ENCODE measurements around the gene CDIPT.

DNA sequence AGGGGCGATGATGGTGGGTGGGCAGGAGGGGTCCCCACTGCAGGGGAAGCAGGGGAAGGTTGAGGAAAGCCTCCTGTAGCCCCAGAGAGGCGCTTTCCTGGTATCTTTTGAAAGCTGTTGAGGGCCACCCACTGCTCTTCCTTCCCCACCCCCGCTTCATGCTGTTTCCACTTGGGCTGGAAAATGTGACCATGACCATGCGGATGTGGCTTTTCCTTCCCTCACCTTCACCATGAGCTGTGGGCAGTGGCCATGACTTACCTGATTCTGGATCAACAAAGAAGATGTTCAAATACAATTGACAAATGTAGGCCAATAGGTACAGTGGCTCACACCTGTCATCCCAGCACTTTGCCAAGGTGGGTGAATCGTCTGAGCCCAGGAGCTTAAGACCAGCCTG is 28.9 kb downstream of the CDIPT start:
- no peak for TF ChIP-seq CTCF (IDR thresholded peaks at IDR 0.05; ENCODE audit: low read depth, low read length)
- no peak for TF ChIP-seq EZH2phosphoT487 (IDR thresholded peaks at IDR 0.05; ENCODE audit: low read depth)
